GM18520 (cell line): ENCODE data around the gene DEFB115.
"Not testable (repeated sequence)": the region's sequence is repeated elsewhere in the genome, so short reads cannot be mapped to it uniquely, and the experiment has no call there.

Experiments
- ATAC-seq: cut with Tn5 transposase; IDR thresholded peaks from one replicate; pipeline ENCODE4 v1.9.1; 2021; ENCODE audit not compliant: unreplicated experiment

The DEFB115 gene, protein sequence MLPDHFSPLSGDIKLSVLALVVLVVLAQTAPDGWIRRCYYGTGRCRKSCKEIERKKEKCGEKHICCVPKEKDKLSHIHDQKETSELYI

GRCh38 chr20:31257364-31257763 lies at the start of gene DEFB115:
TSS of gene DEFB115 (plus strand) at chr20:31257664. CDS start at chr20:31257664, 0 bp downstream.
- no peak for ATAC-seq

DNA sequence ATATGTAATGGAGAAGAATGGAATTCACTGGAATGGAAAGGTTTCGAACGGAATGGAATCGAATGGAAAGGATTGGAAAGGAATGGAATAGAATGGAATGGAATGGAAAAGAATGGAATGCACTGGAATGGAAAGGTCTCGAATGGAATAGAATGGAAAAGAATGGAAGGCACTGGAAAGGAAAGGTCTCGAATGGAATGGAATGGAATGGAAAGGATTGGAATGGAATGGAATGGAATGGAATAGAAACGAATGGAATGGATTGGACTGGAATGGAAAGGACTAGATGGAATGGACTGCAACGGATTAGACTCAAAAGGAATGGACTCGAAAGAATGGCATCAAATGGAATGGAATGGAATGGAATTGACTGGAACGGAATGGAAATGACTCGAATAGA lies 20.5 kb upstream of the DEFB115 start:
- ATAC-seq, result no peak

- no peak for ATAC-seq
Observed at GRCh38 chr20:31237763-31238162, 19.7 kb upstream of the DEFB115 start.

DNA sequence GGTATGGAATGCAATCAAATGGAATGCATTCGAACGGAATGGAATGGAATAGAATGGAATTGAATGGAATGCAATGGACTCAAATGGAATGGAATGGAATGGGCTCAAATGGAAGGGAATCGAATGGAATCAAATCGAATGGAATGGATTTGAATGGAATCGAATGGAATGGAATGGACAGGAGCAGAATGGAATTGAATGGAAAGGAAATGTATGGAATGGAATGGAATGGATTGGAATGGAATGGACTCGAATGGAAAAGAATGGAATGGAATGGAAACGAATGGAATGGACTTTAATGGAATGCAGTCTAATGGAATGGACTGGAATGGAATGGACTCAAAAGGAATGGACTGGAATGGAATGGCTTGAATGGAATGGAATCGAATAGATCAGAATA lies 18.3 kb upstream of the DEFB115 start:
- no peak for ATAC-seq

- ATAC-seq, result no peak
Observed at GRCh38 chr20:31256959-31257358, 505 bp upstream of the DEFB115 start.

GRCh38 chr20:31260326-31260932 lies 3.0 kb downstream of the DEFB115 start:
- no peak for ATAC-seq

- ATAC-seq, result no peak
Observed at GRCh38 chr20:31274441-31274840, 17.0 kb downstream of the DEFB115 start.

DNA sequence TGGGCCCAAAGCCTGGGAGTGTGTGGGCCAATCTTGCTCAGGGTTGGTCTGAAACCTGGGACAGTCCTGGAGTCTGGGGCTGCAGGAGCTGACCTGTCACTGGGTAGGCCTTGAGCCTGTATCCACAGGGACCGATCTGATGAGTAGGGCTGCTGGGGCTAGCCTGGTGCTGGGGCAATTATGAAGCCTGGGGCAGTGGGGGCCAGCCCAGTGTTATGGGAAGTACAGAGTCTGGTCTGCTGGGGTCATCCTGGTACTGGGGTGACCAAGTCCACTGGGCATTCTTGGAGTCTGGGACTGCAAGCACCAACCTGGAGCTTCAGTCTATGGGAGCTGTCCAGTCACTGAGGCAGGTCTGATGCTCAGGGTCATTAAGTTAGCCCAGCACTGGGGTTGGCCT lies 20.7 kb downstream of the DEFB115 start:
- no peak for ATAC-seq

DNA sequence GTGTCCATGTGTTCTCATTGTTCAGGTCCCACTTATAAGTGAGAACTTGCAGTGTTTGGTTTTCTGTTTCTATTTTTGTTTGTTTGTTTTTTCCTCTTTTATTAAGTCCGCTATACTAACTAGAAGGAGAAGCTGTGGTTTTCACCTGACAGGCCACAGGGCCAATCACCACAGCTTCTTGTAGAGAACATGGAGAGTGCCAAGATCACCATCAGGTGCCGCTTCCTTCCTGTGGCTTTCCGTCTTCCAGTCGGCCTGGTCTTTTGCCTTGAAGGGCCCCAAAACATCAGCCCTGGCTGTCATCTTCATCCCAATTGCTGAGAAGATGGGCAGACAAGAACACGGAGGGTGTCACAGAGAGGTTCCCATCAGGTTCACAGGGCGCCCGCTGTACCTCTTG lies 27.5 kb downstream of the DEFB115 start:
- not testable (repeated sequence) for ATAC-seq

- no peak for ATAC-seq
Observed at GRCh38 chr20:31308535-31309162, 51.2 kb downstream of the DEFB115 start, which contains the start of gene DEFB116. TSS of gene DEFB116 (minus strand) at chr20:31308585. CDS start at chr20:31308585, 0 bp downstream.
